Spleen (tissue), 11 donors: ENCODE results near the gene DUSP16. TPM values are rescaled to one million over a fixed set of nuclear protein-coding genes. Genes with fewer than 3 reads are reported as not detected.
"Not testable (repeated sequence)": the region's sequence is repeated elsewhere in the genome, so short reads cannot be mapped to it uniquely, and the experiment has no call there.

Source experiments
- DNase-seq: peaks from one replicate; pipeline ENCODE4 v3.0.0-alpha.2; 2020
- H3K27ac ChIP-seq, 8 donors: fragments of 200-600 bp; sonication (generic) in 7 of 8; 1 replicate in 4 of 8; 2 replicates in 4 of 8; pipeline versions ENCODE4 v1.5.0 to v1.8.0; 2016 to 2021; ENCODE audit warnings: inconsistent platforms in 4 of 8, mild to moderate bottlenecking in 4 of 8, moderate library complexity in 1 of 8
- H3K27me3 ChIP-seq, 7 donors: fragments of 200-600 bp; sonication (generic) in 6 of 7; replicated peaks in 1 of 7; 1 replicate in 4 of 7; 2 replicates in 3 of 7; pipeline versions ENCODE4 v1.5.0 to v1.8.0; 2016 to 2021; ENCODE audit warnings: inconsistent platforms in 3 of 7, mild to moderate bottlenecking in 1 of 7
- H3K36me3 ChIP-seq, 6 donors: fragments of 200-600 bp; sonication (generic) in 5 of 6; 1 replicate in 4 of 6; 2 replicates in 2 of 6; pipeline versions ENCODE4 v1.5.0 to v1.8.0; 2016 to 2021; ENCODE audit warnings: inconsistent platforms in 2 of 6
- H3K4me1 ChIP-seq, 6 donors: fragments of 200-600 bp; sonication (generic) in 5 of 6; 1 replicate in 3 of 6; 2 replicates in 3 of 6; pipeline versions ENCODE4 v1.5.0 to v1.8.0; 2016 to 2021; ENCODE audit warnings: inconsistent platforms in 3 of 6
- H3K4me3 ChIP-seq, 8 donors: fragments of 200-600 bp; sonication (generic) in 7 of 8; 1 replicate in 4 of 8; 2 replicates in 4 of 8; pipeline versions ENCODE4 v1.5.0 to v1.8.0; 2016 to 2021; ENCODE audit warnings: inconsistent platforms in 4 of 8, mild to moderate bottlenecking in 4 of 8, moderate library complexity in 2 of 8
- H3K9me3 ChIP-seq, 8 donors: fragments of 200-600 bp; sonication (generic) in 7 of 8; 1 replicate in 4 of 8; 2 replicates in 4 of 8; pipeline versions ENCODE4 v1.5.0 to v1.8.0; 2016 to 2021; ENCODE audit warnings: inconsistent platforms in 4 of 8
- CTCF ChIP-seq, 11 experiments: fragments of 200-600 bp in 7 of 11; fragments of 450-650 bp in 4 of 11; sonication (generic) in 4 of 11; IDR thresholded peaks in 8 of 11; conservative IDR thresholded peaks in 3 of 11; 1 replicate in 7 of 11; 2 replicates in 4 of 11; pipeline versions ENCODE4 v1.4.0 to v1.8.0; 2016 to 2021; ENCODE audit warnings: antibody characterized with exemption in 11 of 11, inconsistent platforms in 4 of 11, mild to moderate bottlenecking in 1 of 11
- POLR2A ChIP-seq, 3 donors: fragments of 450-650 bp; IDR thresholded peaks; one replicate each; pipeline ENCODE4 v1.5.1; 2017; ENCODE audit warnings: antibody characterized with exemption in 3 of 3, mild to moderate bottlenecking in 1 of 3
- POLR2AphosphoS5 ChIP-seq, 3 donors: sonication (generic); formaldehyde crosslinking; IDR thresholded peaks; one replicate each; pipeline ENCODE4 v1.5.1; 2017; ENCODE audit warnings: antibody characterized with exemption in 3 of 3
- WGBS, 5 donors: extraction: QIAGEN DNeasy Blood & Tissue Kit in 3 of 5; methylation state at CpG; one replicate each; pipeline versions ENCODE4 v1.1.5 to v1.1.7; 2013 to 2018; 5-methylcytosine and 5-hydroxymethylcytosine counted together
- intact Hi-C: fragments of 100-400 bp; cut with DNase I; formaldehyde crosslinking; loops from one replicate; pipeline ENCODE4 v1.15.0; 2023; ENCODE audit warnings: low total_unique reads
- polyA plus RNA-seq, 3 donors: library from polyadenylated mRNA; stranded (reverse); fragments of 200-250 nt; gene quantifications; one replicate each; pipeline ENCODE4 v1.2.1, GENCODE V29; 2013
- total RNA-seq, 7 donors: library from RNA; depleted of rRNA in 3 of 7; stranded (reverse); fragments of >200 nt in 3 of 7; fragmentation: NEBNext Ultra II Directional in 4 of 7; extraction: Animal tissue kit (Norgen Biotek cat#: 25700) in 4 of 7; gene quantifications; one replicate each; pipeline versions ENCODE4 v1.1.0 to v1.2.1, GENCODE V29; 2016 to 2021
- donor health status: healthy with polysubstance abuse.
- donor health status: DM: no; HTN: no; CAD: no; lungs with moderate emphysema.
- donor health status: DM: no; HTN: no; CAD: no.
- donor health status: Bipolar disorder and iron deficiency.
- donor health status: healthy.
- donor health status: DM: no; HTN: no; CAD: no.
- donor health status: DM: yes; HTN: yes; CAD: no.

The DUSP16 gene
- total and polyA plus RNA-seq, 10 donors: 2.2 to 43.7 (median 20.8) TPM

- WGBS, 5 donors: 83 to 89% (median 86%) methylated on average over 5 of the region's 5 CpGs
- no peak for DNase-seq
- Histone ChIP-seq H3K9me3 (no peaks in the 10 kb centered on the region), H3K4me3 (no peak overlapping the region), H3K27me3 (no peaks in the 10 kb centered on the region), H3K36me3 (no peaks in the 10 kb centered on the region), H3K27ac (peak overlapping the region in 1 of 8 donors; percentile 72), H3K4me1 (no peaks in the 10 kb centered on the region)
- intact Hi-C loops: no loop called here
- no peak for TF ChIP-seq POLR2A (IDR thresholded peaks at IDR 0.05)
- no peak for TF ChIP-seq POLR2AphosphoS5 (IDR thresholded peaks at IDR 0.05)
- TF ChIP-seq CTCF (IDR thresholded peaks at IDR 0.05 in 8 of 11, conservative IDR thresholded peaks at IDR 0.05 in 3 of 11): no peak
Measured at GRCh38 chr12:12604740-12605139, 42.1 kb upstream of the DUSP16 start.

GRCh38 chr12:12600659-12601058 lies 38.0 kb upstream of the DUSP16 start:
- TF ChIP-seq POLR2AphosphoS5 (IDR thresholded peaks at IDR 0.05): peak in 2 of 3 donors; percentile 12 to 63
- no peak for TF ChIP-seq CTCF (IDR thresholded peaks at IDR 0.05 in 8 of 11, conservative IDR thresholded peaks at IDR 0.05 in 3 of 11)
- TF ChIP-seq POLR2A (IDR thresholded peaks at IDR 0.05): no peak
- Histone ChIP-seq H3K4me3 (no peak overlapping the region), H3K27me3 (no peaks in the 10 kb centered on the region), H3K9me3 (peaks cover 0 to 4% (median 0%) of the 10 kb centered on the region in 8 donors), H3K36me3 (no peaks in the 10 kb centered on the region), H3K27ac (peak overlapping the region in 4 of 8 donors; percentile 5 to 59 (median 32)), H3K4me1 (no peaks in the 10 kb centered on the region)
- no peak for DNase-seq
- 38 to 63% (median 52%) methylated on average over 8 of the region's 8 CpGs for WGBS, 5 donors
- intact Hi-C loops: no loop called here

GRCh38 chr12:12599750-12600643 lies 37.3 kb upstream of the DUSP16 start:
- H3K27me3 ChIP-seq: no peaks in the 10 kb centered on the region
- intact Hi-C loops: no loop called here
- peak overlapping the region in 2 of 8 donors; percentile 5 to 52 for H3K27ac ChIP-seq
- H3K36me3 ChIP-seq: no peaks in the 10 kb centered on the region
- TF ChIP-seq POLR2AphosphoS5 (IDR thresholded peaks at IDR 0.05) (no peak), CTCF (IDR thresholded peaks at IDR 0.05 in 8 of 11, conservative IDR thresholded peaks at IDR 0.05 in 3 of 11) (no peak), POLR2A (IDR thresholded peaks at IDR 0.05) (no peak)
- H3K4me1 ChIP-seq: no peaks in the 10 kb centered on the region
- no peak for DNase-seq
- H3K4me3 ChIP-seq: no peak overlapping the region
- peaks cover 0 to 4% (median 0%) of the 10 kb centered on the region in 8 donors for H3K9me3 ChIP-seq
- 72 to 80% (median 76%) methylated on average over 9 of the region's 9 CpGs for WGBS, 5 donors

- intact Hi-C loops: no loop called here
- no peaks in the 10 kb centered on the region for H3K27me3 ChIP-seq
- no peak for TF ChIP-seq CTCF (IDR thresholded peaks at IDR 0.05 in 8 of 11, conservative IDR thresholded peaks at IDR 0.05 in 3 of 11)
- no peak overlapping the region for H3K27ac ChIP-seq
- H3K4me1 ChIP-seq: no peaks in the 10 kb centered on the region
- H3K9me3 ChIP-seq: peaks cover 0 to 4% (median 0%) of the 10 kb centered on the region in 8 donors
- no peak for DNase-seq
- WGBS, 5 donors: 91 to 93% (median 92%) methylated on average over 3 of the region's 3 CpGs
- no peak overlapping the region for H3K4me3 ChIP-seq
- H3K36me3 ChIP-seq: no peaks in the 10 kb centered on the region
Measured at GRCh38 chr12:12598864-12599263, 36.2 kb upstream of the DUSP16 start.

- H3K27ac ChIP-seq, H3K4me3 ChIP-seq, H3K4me1 ChIP-seq, DNase-seq, H3K9me3 ChIP-seq, intact Hi-C loops, H3K36me3 ChIP-seq, H3K27me3 ChIP-seq: not testable (repeated sequence)
- WGBS, 5 donors: 80 to 96% (median 91%) methylated on average over 3 of the region's 3 CpGs
Measured at GRCh38 chr12:12596598-12596997, 33.9 kb upstream of the DUSP16 start.

GRCh38 chr12:12595929-12596328 lies 33.3 kb upstream of the DUSP16 start:
- H3K9me3 ChIP-seq, H3K4me3 ChIP-seq, H3K4me1 ChIP-seq, DNase-seq, intact Hi-C loops, H3K36me3 ChIP-seq, H3K27me3 ChIP-seq, H3K27ac ChIP-seq: not testable (repeated sequence)
- WGBS, 5 donors: 83 to 95% (median 91%) methylated on average over 2 of the region's 2 CpGs
